H9 (cell line): ENCODE measurements around the gene PIM2. TPM values are rescaled to one million over a fixed set of nuclear protein-coding genes. Genes with fewer than 3 reads are reported as not detected.

Experiments used
- DNase-seq: peaks from one replicate; pipeline ENCODE4 v3.0.0-alpha.2; 2017
- H2AFZ ChIP-seq: one replicate; pipeline ENCODE4 v1.6.1; 2013; ENCODE audit warnings: mild to moderate bottlenecking, low read length, control low read depth, moderate library complexity
- H2AK5ac ChIP-seq: 2 replicates; pipeline ENCODE4 v1.6.1; 2013; ENCODE audit warnings: low read length, control low read depth, mixed read lengths; ENCODE audit not compliant: insufficient read length
- H2BK120ac ChIP-seq: one replicate; pipeline ENCODE4 v1.6.1; 2013; ENCODE audit warnings: low read depth, mild to moderate bottlenecking, low read length, control low read depth, inconsistent platforms; ENCODE audit not compliant: poor library complexity, severe bottlenecking
- H2BK12ac ChIP-seq: 2 replicates; pipeline ENCODE4 v1.6.1; 2013; ENCODE audit warnings: low read length, control low read depth, mixed read lengths, low read depth; ENCODE audit not compliant: insufficient read length
- H2BK15ac ChIP-seq: 2 replicates; pipeline ENCODE4 v1.6.1; 2013; ENCODE audit warnings: low read depth, low read length, control low read depth
- H2BK20ac ChIP-seq: one replicate; pipeline ENCODE4 v1.6.1; 2013; ENCODE audit warnings: low read depth, mild to moderate bottlenecking, low read length, control low read depth, inconsistent platforms; ENCODE audit not compliant: poor library complexity, severe bottlenecking
- H2BK5ac ChIP-seq: 2 replicates; pipeline ENCODE4 v1.6.1; 2013; ENCODE audit warnings: low read length, control low read depth, mixed read lengths; ENCODE audit not compliant: insufficient read length
- H3K14ac ChIP-seq: 2 replicates; pipeline ENCODE4 v1.6.1; 2013; ENCODE audit warnings: low read length, control low read depth; ENCODE audit not compliant: insufficient read depth
- H3K18ac ChIP-seq: 2 replicates; pipeline ENCODE4 v1.6.1; 2013; ENCODE audit warnings: low read depth, mild to moderate bottlenecking, mixed read lengths, low read length, control low read depth; ENCODE audit not compliant: insufficient read length
- H3K23ac ChIP-seq: 2 replicates; pipeline ENCODE4 v1.6.1; 2013; ENCODE audit warnings: low read length, control low read depth, mixed read lengths, low read depth; ENCODE audit not compliant: insufficient read length
- H3K23me2 ChIP-seq: 2 replicates; pipeline ENCODE4 v1.6.1; 2013; ENCODE audit warnings: low read depth, mild to moderate bottlenecking, mixed read lengths, low read length, control low read depth; ENCODE audit not compliant: insufficient read length, poor library complexity, severe bottlenecking
- H3K27ac ChIP-seq: 2 replicates; pipeline ENCODE4 v1.5.1; 2013; ENCODE audit warnings: low read length, control low read depth, mixed read lengths, low read depth; ENCODE audit not compliant: insufficient read length
- H3K27me3 ChIP-seq: 2 replicates; pipeline ENCODE4 v1.6.1; 2013; ENCODE audit warnings: low read length, control low read depth, inconsistent platforms; ENCODE audit not compliant: insufficient read depth
- H3K4ac ChIP-seq: 2 replicates; pipeline ENCODE4 v1.6.1; 2013; ENCODE audit warnings: low read depth, mild to moderate bottlenecking, control low read depth, inconsistent platforms, low read length, moderate library complexity
- H3K4me1 ChIP-seq: 2 replicates; pipeline ENCODE4 v1.6.1; 2013; ENCODE audit warnings: low read length, control low read depth, inconsistent platforms; ENCODE audit not compliant: insufficient read depth
- H3K4me2 ChIP-seq: 2 replicates; pipeline ENCODE4 v1.6.1; 2013; ENCODE audit warnings: low read length, control low read depth, mixed read lengths; ENCODE audit not compliant: insufficient read length, insufficient read depth
- H3K56ac ChIP-seq: 2 replicates; pipeline ENCODE4 v1.6.1; 2013; ENCODE audit warnings: low read depth, mild to moderate bottlenecking, mixed read lengths, low read length, control low read depth; ENCODE audit not compliant: insufficient read length
- H3K79me1 ChIP-seq: 2 replicates; pipeline ENCODE4 v1.6.1; 2013; ENCODE audit warnings: low read depth, mild to moderate bottlenecking, moderate library complexity, low read length, control low read depth, inconsistent platforms; ENCODE audit not compliant: insufficient read depth, poor library complexity, severe bottlenecking
- H3K79me2 ChIP-seq: 2 replicates; pipeline ENCODE4 v1.6.1; 2013; ENCODE audit warnings: low read length, control low read depth, inconsistent platforms; ENCODE audit not compliant: insufficient read depth
- H3K9ac ChIP-seq: 2 replicates; pipeline ENCODE4 v1.6.1; 2013; ENCODE audit warnings: low read length, control low read depth, mixed read lengths; ENCODE audit not compliant: insufficient read length; ENCODE audit errors: extremely low read depth
- H3K9me3 ChIP-seq: one replicate; pipeline ENCODE4 v1.6.1; 2013; ENCODE audit warnings: low read depth, low read length, inconsistent platforms; ENCODE audit not compliant: control insufficient read depth
- H3T11ph ChIP-seq: one replicate; pipeline ENCODE4 v1.6.1; 2013; ENCODE audit warnings: mild to moderate bottlenecking, low read length, control low read depth, inconsistent platforms
- H4K20me1 ChIP-seq: one replicate; pipeline ENCODE4 v1.6.1; 2013; ENCODE audit not compliant: control insufficient read depth, insufficient read length, insufficient read depth
- H4K5ac ChIP-seq: 2 replicates; pipeline ENCODE4 v1.6.1; 2013; ENCODE audit warnings: low read depth, mild to moderate bottlenecking, mixed read lengths, low read length, control low read depth; ENCODE audit not compliant: insufficient read length
- H4K8ac ChIP-seq: replicated peaks from 2 replicates; pipeline ENCODE4 v1.6.1; 2013; ENCODE audit warnings: low read length, control low read depth, mixed read lengths, low read depth; ENCODE audit not compliant: insufficient read length
- H4K91ac ChIP-seq: 2 replicates; pipeline ENCODE4 v1.6.1; 2013; ENCODE audit warnings: low read depth, mild to moderate bottlenecking, moderate library complexity, mixed read lengths, low read length, control low read depth; ENCODE audit not compliant: insufficient read length
- H3K27ac Mint-ChIP-seq, 3 experiments: 2 replicates in 2 of 3; 3 replicates in 1 of 3; pipeline ENCODE4 v1.8.0; 2020 to 2021; ENCODE audit warnings: mixed read lengths in 3 of 3, mild to moderate bottlenecking in 1 of 3, moderate library complexity in 1 of 3
- H3K27me3 Mint-ChIP-seq: 2 replicates; pipeline ENCODE4 v1.8.0; 2021; ENCODE audit warnings: low read depth, mild to moderate bottlenecking, moderate library complexity, mixed read lengths
- H3K36me3 Mint-ChIP-seq, 3 experiments: 2 replicates in 2 of 3; 3 replicates in 1 of 3; pipeline ENCODE4 v1.8.0; 2020 to 2021; ENCODE audit warnings: low read depth in 3 of 3, mixed read lengths in 3 of 3; ENCODE audit not compliant: insufficient read depth in 1 of 3
- H3K4me1 Mint-ChIP-seq, 2 experiments: 2 replicates each; pipeline ENCODE4 v1.8.0; 2020; ENCODE audit warnings: mixed read lengths in 2 of 2
- H3K4me3 Mint-ChIP-seq, 2 experiments: 2 replicates in 1 of 2; 3 replicates in 1 of 2; pipeline ENCODE4 v1.8.0; 2020 to 2021; ENCODE audit warnings: mild to moderate bottlenecking in 2 of 2, mixed read lengths in 2 of 2, moderate library complexity in 1 of 2
- H3K9me3 Mint-ChIP-seq, 2 experiments: 2 replicates in 1 of 2; 3 replicates in 1 of 2; pipeline ENCODE4 v1.8.0; 2020; ENCODE audit warnings: mild to moderate bottlenecking in 2 of 2, mixed read lengths in 2 of 2, moderate library complexity in 1 of 2
- WGBS: extraction: QIAGEN DNeasy Blood & Tissue Kit; methylation state at CpG from one replicate; pipeline ENCODE4 v1.1.7; 2013; ENCODE audit warnings: missing lambda C conversion rate, low lambda C conversion rate, mixed read lengths; ENCODE audit not compliant: insufficient read length; ENCODE audit errors: extremely low coverage; 5-methylcytosine and 5-hydroxymethylcytosine counted together
- total RNA-seq: library from RNA; stranded (reverse); gene quantifications from 2 replicates; pipeline ENCODE4 v1.2.1, GENCODE V29; 2021
- TF ChIP-seq, protein P1 (sequence below): fragments of 200-600 bp; sonication (generic); conservative IDR thresholded peaks from 3 replicates; pipeline ENCODE4 v1.8.0; 2021; ENCODE audit warnings: antibody characterized with exemption, mild to moderate bottlenecking

The PIM2 gene
- total RNA-seq, 1 experiment from 2014 or later: 163 TPM

DNA sequence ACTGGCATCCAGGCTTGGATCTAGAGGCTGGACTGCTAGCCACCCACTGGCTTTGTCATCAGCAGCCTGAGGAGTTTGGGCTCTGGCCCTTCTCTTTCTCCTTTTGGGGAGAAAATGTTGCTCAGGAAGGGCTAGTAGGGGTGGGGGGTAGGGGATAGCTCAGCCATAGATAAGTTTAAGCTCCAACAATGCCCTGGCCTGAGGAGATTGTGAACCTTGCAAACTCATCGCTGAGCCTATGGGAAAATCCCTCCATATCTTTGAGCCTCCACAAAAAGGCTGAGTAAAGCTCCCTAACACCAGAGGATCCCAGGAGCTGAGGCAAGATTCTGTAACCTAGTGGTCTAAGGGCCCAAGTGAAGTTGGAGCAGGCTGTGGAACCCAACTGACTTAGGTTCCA lies 29.8 kb upstream of the PIM2 start:
- H3K4me3 Mint-ChIP-seq: no peak overlapping the region
- Histone ChIP-seq H2BK20ac (no peak overlapping the region), H2AK5ac (no peak overlapping the region), H3K9me3 (no peaks in the 10 kb centered on the region), H3K23ac (no peak overlapping the region), H3K27me3 (no peaks in the 10 kb centered on the region), H3K79me1 (peaks cover under 1% of the 10 kb centered on the region), H3K56ac (no peak overlapping the region), H2BK12ac (no peak overlapping the region), H3K4me1 (no peaks in the 10 kb centered on the region), H3T11ph (no peak overlapping the region), H3K9ac (no peak overlapping the region), H2BK5ac (no peak overlapping the region), H3K18ac (no peak overlapping the region), H4K20me1 (no peaks in the 10 kb centered on the region), H3K79me2 (peaks cover 11% of the 10 kb centered on the region; the same call in 1 of the 2 replicates), H3K14ac (no peak overlapping the region), H2BK120ac (no peak overlapping the region), H3K23me2 (no peaks in the 10 kb centered on the region), H4K5ac (no peak overlapping the region), H4K91ac (no peak overlapping the region), H2AFZ (no peak overlapping the region), H3K27ac (no peak overlapping the region), H4K8ac (no peak overlapping the region), H3K4me2 (no peak overlapping the region), H2BK15ac (no peak overlapping the region), H3K4ac (no peak overlapping the region)
- peaks cover 0 to 2% of the 10 kb centered on the region in 2 experiments; a peak in 2 of 4 replicates for H3K4me1 Mint-ChIP-seq
- H3K27ac Mint-ChIP-seq: no peak overlapping the region
- peaks cover 51 to 63% of the 10 kb centered on the region in 2 experiments for H3K9me3 Mint-ChIP-seq
- TF ChIP-seq, protein P1, sequence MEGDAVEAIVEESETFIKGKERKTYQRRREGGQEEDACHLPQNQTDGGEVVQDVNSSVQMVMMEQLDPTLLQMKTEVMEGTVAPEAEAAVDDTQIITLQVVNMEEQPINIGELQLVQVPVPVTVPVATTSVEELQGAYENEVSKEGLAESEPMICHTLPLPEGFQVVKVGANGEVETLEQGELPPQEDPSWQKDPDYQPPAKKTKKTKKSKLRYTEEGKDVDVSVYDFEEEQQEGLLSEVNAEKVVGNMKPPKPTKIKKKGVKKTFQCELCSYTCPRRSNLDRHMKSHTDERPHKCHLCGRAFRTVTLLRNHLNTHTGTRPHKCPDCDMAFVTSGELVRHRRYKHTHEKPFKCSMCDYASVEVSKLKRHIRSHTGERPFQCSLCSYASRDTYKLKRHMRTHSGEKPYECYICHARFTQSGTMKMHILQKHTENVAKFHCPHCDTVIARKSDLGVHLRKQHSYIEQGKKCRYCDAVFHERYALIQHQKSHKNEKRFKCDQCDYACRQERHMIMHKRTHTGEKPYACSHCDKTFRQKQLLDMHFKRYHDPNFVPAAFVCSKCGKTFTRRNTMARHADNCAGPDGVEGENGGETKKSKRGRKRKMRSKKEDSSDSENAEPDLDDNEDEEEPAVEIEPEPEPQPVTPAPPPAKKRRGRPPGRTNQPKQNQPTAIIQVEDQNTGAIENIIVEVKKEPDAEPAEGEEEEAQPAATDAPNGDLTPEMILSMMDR: no peak
- H3K36me3 Mint-ChIP-seq: peaks cover 3 to 34% (median 10%) of the 10 kb centered on the region in 3 experiments; a peak in 6 of 7 replicates
- no CpG with 5 or more reads among the region's 1 CpG for WGBS
- no peaks in the 10 kb centered on the region for H3K27me3 Mint-ChIP-seq
- no peak for DNase-seq
